ENCODE data around the gene UCN.

DNA sequence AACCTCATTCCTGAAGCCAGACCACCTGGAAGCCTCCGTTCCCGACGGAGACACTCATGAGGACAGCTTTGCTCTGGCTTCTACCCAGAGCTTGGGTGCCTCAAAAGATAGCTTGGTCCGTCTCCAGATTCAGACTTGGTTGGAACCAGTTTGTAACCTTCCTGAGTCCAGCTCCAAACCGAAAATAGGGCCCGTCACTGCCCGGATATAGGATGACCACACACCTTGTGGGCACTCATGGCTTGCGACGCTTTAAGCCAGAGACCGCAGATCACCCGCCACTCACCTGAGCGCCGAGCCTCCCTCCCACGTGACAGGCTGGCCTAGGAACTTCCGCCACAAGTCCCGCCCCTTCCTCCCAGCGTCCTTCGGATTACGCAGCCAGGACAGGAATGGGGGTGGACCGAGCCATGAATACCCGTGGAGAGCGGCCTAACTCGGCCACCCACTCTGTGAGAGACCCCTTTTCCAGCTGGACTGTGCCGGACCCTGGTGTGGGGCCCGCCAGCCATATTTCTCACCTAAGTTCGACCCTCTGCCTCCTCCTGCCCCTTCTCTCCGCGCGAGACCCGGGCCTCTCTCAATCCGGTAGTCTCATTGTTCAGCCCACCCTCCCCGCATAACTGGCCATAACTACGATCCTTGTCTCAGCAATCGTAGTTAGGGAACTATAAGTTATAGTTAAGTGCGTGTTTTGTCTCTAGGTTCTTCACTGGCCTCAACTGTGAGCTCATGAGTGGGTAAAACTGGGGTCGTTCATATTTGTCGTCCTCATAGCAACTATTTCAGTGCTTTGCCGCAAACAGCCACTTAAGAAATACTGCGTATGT, 14.7 kb upstream of the UCN start, which contains the start of gene MPV17:
- TF ChIP-seq POLR2A (IDR thresholded peaks at IDR 0.05; ENCODE audit: low read depth, low read length) (peak; percentile 95), TAF1 (IDR thresholded peaks at IDR 0.05; ENCODE audit: low read depth, low read length) (peak; percentile 82), POLR2AphosphoS5 (IDR thresholded peaks at IDR 0.05; ENCODE audit: low read depth, low read length) (peak; percentile 98), POU2F2 (IDR thresholded peaks at IDR 0.05; ENCODE audit: low read depth, low read length) (peak; percentile 77), SPI1 (IDR thresholded peaks at IDR 0.05; ENCODE audit: low read depth, low read length) (peak; percentile 46; the same call in 1 of the 2 replicates)
